GM18498 (cell line): ENCODE results near the gene RETSAT.
A peak's percentile ranks its signal among the peaks of the same experiment; 100 is the strongest.
"Not testable (repeated sequence)": the region's sequence is repeated elsewhere in the genome, so short reads cannot be mapped to it uniquely, and the experiment has no call there.

Source experiments
- ATAC-seq: cut with Tn5 transposase; IDR thresholded peaks from one replicate; pipeline ENCODE4 v1.9.1; 2021; ENCODE audit warnings: mild to moderate bottlenecking, moderate library complexity; ENCODE audit not compliant: unreplicated experiment

Gene RETSAT

DNA sequence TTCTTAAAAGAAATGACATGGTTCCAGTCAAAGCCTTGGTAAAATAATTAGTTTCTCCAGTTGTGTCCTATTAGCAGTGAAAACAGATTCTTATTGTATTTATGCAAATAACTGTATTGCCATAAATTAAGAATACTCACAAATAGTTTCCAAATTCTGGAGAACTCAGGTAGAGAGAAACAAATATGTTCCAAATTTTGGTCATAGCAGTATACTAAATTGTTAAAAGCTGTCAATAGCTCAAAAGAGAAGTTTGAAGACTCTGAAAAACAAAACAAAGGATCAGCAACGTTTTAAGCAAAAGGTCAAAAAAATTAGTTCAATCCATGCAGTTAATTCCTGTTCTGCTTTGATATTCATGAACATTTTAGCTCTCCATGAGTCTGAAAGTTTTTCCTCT is 25.7 kb upstream of the RETSAT start:
- ATAC-seq = no peak

DNA sequence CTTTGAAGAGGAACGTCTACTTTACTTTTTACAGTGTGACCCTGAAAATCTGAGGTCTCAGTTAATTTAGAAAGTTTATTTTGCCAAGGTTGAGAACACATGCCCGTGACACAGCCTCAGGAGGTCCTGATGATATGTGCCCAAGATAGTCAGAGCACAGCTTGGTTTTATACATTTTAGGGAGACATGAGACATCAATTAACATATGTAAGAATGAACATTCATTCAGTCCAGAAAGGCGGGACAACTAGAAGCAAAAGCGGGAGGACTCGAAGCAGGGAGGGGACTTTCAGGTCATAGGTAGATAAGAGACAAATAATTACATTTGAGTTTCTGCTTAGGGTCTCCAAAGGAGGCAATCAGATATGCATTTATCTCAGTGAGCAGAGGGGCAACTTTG is 23.9 kb upstream of the RETSAT start:
- ATAC-seq = no peak

DNA sequence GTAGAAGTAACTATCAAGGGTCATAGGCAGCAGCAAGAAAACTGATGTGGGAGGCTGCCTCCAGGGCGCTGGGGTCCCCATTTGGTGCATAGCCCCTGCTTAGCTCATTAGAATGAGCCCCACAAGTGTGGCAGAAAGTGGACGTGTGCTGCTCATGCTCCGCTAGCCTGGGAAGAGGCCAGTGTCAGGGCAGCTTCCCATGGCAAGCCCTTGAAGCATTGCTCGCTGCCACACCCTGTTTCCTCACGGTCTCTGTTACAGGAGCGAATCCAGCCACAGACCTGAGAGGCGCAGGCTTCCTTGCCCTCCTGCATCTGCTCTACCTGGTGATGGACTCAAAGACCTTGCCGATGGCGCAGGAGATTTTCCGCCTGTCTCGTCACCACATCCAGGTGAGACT is 22.8 kb upstream of the RETSAT start:
- no peak for ATAC-seq

DNA sequence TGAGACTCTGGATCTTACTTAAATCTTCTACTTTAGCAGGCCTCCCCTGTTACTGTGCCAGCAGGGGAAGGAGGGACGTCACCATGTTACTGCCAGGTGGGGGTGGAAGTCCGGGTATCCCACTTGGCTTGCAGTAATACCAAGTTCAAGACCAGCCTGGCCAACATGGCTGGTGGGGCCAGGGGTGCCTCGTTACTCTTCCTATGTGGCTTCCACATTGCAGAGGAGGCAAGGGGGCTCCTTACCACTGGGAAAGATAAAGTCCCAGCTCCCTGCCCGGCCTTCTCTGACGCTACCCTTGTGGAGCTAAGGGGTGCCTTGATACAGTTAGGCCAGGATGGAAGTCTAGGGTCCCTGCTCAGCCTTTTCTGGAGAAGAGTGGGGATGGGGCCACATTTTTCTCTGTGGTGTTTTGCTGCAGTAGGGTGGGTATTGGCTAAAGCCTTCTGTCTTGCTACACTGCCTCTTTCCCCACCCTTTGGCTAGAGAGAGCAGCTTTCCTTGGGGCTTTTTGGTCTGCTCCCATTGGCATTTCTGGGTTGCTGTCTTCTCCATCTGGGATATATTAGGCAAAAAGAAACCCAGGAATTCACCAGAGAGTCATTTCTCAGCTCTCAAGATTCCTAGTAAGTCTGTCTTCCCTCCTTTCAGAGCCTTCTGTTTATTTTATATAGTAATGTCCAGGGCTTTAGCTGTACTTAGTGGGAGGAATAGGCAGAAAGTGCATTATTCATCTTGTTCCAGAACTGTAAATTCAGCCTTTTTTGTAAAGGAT is 22.1 kb upstream of the RETSAT start:
- ATAC-seq = no peak

DNA sequence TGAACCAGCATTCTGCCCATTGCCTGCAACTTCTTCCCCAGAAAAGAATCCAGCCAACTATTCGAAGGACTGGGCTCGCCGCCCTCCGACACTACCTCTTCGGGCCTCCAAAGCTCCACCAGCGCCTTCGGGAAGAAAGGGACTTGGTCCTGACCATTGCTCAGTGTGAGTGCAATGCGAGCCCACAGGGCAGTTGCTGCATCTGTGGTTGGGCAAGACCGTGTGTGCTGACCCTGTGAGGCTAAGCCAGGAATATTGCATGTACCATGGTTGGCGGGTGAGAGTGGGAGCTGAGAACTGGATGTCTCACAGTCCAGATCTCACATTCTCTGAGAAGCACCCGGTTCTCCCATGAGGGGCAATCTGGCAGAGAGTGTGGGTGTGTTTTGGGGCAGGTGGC is 16.7 kb upstream of the RETSAT start:
- ATAC-seq = no peak

DNA sequence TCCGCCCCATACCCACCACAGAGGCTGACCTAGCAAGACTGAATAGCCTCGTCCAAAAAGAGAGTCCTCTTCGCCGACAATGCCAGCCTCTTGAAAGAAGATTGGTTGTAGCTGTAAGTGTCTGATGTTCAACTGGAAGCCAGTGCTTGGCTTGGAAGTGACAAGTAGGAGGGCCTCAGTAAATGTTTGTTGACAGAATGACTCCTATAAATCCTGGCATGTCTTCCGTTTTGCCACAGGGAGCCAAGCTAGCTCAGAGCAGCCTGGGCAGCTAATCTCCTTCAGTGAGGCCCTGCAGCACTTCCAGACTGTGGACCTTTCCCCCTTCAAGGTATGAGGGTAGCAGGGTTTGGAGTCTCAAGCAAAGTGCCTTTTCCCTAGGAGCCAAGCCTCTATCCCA is 15.2 kb upstream of the RETSAT start:
- ATAC-seq = no peak

DNA sequence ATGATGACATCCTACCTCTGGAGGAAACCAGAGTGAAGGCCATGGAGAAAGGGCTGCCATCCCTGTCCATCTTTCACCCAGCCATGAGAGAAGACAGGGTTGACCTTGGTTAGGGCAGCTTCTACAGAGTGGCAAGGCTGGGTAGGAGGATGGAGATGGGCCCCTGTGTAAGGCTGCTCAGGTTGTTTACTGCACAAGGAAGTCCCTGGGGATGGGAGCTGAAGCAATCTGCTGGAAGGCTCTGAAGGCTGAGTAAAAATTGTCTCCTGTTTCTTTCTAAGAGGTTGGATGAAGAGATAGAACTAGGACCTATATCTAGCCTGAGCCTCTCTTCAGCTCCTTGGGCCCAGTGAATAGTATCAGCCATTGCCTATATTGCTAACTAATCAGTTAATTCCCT is 14.6 kb upstream of the RETSAT start:
- ATAC-seq = no peak

DNA sequence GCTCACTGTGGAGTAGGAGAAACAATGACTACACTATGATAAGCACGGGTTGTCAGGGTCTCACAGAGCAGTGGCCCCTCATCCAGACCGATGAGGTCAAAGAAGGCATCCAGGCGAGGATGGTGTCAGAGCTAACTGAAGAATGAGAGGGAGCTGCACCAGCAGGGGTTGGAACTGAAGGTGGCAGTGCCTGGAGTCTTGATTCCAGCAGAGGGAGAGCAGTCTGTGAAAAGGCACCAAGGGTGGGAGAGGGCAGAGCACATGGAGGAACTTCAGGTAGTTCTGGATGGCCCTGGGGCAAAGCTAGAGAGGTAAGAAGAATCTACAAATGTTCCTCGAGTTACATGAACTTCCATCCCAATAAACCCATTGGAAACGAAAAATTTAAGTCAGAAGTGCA is 12.9 kb upstream of the RETSAT start:
- ATAC-seq = no peak

DNA sequence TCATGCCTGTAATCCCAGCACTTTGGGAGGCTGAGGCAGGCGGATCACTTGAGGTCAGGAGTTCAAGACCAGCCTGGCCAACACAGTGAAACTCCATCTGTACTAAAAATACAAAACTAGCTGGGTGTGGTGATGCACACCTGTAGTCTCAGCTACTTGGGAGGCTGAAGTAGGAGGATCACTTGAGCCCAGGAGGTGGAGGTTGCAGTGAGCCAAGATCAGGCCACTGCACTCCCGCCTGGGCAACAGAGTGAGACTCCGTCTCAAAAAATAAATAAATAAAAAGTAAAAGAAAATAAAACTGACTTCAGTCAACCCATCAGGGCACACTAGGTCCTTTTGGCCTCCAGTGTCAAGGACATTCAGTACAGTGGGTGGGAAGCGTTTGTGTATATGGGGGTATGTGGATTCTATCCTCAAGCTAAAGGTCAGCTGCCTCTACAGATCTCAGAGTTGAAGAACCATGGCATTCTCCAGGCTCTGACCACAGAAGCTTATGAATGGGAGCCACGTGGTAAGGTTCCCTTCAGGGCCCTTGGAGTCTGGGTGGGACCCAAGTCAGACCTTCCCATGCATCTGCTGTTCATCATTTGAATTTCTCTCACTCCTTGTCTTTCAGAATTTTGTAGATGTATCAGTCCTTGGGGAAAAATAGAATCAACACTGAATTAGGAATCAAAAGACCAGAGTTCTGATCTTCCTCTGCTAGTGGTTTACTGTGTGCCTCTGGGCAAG is 8.5 kb upstream of the RETSAT start:
- not testable (repeated sequence) for ATAC-seq

DNA sequence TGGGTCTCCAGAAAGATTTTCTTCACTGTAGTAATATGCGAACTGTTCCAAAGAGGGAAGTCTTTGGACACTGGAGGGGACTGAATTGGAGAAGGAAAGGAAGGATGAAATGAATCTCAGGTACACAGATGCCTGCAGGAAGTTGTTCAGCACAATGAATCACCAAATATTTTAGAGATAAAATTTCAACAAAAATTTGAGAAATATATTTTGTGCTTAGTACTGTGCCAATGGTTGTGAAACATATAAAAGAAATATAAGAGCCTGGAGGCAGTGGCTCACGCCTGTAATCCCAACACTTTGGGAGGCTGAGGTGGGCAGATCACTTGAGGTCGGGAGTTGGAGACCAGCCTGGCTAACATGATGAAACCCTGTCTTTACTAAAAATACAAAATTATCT is 3.4 kb upstream of the RETSAT start:
- no peak for ATAC-seq

DNA sequence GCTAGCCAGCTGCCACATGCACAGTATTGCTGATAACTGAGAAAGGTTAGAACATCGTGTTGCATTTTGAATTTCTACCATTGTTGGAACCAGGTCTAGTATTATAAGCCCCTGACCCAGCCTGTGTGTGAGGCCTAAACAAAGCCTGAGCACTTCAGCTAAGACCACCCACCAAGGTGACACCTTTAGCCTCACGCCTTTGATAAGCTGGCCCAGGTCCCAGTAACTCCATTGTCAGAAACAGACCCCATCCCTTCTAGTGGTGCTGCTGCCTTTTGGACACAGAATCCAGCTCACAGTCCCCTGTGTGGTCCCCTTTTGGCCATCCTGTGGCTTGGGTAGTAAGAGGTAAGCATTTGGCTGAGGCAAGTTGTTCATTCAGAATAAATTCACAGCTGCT is 1.9 kb upstream of the RETSAT start:
- no peak for ATAC-seq

DNA sequence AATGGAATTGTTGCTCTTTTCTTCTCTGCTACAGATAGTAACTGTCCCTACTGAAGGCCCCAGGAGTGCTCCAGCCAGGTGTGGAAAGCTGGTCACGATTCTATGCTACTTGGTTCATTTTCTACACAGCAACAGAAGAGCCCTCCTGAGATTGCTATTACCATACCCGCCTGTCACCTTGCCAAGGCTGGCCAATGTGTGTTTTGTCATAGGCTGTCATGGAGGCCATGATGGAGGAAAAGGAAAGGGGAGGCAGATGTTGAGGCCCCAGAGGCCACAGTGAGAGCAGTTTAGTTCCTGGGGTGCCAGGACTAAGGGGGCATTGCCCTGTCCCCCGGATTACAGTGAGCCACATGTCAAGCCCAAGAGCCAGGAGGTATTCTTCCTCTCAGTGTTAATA is 1.2 kb upstream of the RETSAT start:
- no peak for ATAC-seq

DNA sequence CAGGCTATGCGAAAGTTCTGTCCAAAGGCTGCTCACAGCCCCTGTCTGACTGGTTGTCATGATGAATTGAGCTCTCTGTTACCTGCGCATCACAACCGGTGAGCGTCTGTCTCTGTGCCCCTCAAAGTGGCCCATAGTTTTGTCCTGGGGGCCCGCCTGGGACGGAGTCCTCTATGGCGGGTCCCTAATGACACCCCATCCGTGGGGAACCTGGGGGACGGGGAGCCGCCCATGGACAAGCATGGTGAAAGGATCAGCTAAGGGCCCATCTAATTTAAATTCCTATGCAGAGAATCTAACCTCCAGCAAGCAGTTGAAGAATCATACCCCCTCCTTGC is 714 bp upstream of the RETSAT start:
- peak; percentile 14 for ATAC-seq

DNA sequence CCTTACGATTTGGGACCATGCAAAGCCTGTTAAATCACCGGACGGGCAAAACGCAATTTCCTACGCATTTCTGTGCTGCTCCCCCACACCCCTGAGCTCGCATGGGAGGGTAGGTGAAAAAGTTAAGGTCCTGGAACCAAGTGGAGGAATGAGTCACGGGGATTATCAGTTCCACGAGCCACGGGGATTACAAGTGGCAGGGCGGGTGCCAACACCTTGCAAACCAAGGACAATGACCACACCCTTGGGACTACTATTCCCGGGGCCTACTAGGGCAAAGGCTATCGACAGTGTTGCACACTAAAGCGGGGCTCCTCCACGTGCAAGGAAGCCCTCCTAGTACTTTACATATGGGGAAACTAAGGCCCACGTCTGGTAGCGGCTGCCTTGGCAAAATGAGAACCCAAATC is 447 bp downstream of the RETSAT start:
- ATAC-seq = peak; percentile 8

DNA sequence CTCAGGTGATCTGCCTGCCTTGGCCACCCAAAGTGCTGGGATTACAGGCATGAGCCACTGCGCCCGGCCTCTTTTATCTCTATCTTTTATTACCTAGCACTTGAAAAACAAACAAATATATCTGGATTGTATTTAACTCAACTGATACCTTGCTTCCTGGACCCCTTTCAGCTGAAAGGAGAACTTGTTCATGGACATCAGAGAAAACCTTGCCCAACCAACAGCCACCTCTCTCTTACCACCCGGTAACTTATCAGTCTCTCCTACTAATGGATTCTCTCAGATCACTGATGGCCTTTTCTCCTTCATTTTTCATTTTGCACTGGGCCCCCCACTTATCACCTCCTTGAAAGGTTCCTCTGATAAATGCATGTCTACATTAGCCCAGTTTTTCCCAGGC is 6.7 kb downstream of the RETSAT start:
- no peak for ATAC-seq

DNA sequence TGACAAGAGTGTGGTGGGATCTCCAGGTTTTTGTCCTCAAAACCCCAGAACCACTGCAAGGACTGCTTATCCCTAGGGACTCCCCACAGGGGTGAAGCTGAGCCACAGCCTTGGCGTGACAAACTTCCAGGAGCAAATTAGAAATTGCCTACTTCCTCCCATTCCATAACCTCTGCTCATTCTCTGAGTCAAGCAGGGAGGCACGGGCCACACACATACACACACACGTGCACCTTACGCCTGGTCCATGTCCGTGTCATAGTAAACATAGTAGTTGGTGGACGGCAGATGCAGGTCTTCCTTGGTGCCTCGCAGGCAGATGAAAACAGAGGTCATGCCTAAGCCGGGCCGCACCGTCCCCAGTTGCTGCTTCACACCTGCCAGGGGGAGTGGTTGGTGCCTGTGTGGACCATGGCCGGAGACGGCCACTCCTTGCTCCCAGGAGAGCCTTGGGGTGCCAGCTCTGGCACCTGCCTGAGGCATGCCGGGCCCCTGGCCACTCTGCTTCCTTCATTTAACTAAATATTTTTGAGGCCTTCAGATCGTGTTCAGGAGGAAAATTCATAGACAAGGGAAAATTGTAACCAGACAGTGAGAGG is 9.9 kb downstream of the RETSAT start:
- ATAC-seq = no peak

DNA sequence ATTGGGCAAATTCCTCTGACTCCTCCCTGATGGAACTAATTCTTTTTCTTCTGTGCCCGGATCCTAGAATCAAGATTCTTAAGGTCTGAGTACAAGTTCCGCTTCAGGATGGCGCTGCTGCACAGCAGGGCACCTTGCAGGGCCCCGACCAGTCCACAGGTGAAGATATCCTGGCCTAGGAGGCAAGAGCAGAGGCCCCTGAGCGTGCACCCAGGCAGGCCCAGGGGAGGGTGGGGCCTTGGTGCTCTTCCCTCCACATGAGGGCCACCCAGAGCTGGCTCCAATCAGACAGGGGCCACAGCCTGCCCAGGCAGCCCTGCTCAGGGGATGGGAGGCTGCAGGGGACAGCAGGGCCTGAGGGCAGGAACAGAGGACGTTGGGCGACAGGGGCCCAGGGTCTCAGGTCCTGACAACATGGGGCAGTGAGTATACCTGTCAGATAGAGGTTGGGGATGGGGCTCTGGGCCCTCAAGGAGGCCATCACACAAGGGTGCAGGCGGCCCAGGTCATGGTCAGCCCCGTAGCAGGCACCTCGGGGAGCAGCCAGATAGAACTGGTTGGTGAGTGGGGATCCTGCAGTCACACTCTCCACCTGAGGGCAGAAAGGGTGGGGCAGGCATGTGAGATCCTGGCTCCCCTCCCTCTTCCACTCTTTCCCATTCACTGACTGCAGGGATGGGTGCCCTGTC is 11.0 kb downstream of the RETSAT start:
- not testable (repeated sequence) for ATAC-seq

DNA sequence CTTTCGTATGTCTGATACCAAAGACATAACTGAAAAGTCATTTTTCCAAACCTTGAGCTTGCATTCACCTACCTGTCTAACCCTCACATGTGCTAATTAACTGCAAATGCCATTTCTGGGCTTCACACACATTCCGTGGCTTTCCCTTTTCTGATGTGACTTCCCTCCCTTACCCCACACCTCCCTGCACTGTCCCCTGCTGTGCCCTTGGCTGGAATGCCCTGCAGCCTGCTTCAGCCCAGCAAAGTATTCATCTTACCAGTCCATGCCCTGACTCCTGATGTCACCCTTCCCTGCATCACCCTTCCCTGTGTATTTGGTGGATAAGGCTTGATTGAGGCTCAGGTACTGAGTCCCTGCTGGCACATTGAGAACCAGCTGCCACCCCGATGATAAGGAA is 12.2 kb downstream of the RETSAT start:
- ATAC-seq = no peak

DNA sequence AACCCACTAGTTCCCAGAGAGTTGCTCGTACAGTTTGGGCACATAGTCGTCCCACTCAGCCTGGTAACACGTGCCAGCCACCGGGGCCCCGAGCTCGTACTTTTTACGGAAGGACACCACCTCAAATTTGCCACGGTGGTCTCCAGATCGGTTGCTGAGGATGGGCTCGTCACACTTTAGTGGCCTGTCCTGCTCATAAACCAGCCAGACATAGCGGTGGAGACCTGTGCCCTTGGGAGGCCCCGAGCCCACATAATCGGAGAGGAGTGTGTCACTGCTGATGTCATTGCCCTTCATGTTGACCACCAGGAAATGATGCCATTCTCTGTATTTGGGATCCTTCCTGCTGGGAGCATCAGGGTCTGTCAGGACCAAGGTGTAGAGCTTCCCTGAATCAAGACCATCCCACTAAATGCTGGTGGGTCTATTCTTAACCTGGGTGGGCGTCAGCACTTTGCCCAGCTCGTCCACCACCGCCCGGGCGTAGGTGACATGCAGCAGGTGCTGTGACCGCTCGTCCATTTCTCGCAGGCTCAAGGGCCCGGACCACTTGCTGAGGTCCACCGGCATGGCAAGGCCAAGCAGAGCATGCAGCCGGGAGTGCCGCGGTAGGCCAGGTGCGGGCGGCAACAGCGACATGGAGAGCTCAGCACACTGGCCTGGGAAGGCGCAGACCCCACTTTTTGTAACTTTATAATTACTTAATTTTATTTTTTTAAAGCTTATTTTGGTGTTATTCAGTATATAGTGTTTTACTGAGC is 12.9 kb downstream of the RETSAT start:
- no peak for ATAC-seq

DNA sequence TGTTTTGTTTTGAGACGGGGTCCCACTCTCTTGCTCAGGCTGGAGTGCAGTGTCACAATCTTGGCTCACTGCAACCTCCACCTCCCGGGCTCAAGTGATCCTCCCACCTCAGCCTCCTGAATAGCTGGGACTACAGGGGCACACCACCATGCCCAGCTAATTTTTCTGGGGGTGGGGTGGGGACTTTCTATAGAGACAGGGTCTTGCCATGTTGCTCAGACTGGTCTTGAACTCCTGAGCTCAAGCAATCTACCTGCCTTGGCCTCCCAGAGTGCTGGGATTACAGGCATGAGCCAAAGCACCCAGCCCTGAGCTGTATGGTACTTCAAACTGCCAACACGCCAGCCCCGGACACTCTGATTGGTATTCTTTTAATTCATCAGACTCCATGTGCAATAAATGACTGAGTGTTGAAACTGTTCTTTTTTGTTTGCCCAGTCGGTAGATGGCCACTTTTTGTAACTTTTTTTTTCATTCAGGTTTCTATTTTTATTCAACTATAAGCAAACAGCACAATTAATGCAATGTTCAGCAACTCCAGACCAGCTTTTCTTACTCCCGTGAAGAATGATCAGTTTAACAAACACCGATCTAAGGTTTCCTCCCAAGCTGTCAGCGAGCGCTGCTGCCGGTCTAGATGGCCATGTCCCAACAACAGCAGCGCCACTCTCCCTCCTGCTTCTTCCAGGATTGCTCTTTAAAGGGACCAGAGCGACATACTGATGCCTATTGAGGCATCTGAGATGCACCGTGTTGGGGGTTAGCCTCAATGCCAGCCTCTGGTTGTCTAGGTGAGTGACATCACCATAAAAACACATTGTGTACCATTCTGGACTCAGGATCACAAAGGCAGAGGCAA is 14.1 kb downstream of the RETSAT start:
- no peak for ATAC-seq
